Fibroblast of lung (primary cell): ENCODE results near the gene RCL1.

Experiments used
- CTCF ChIP-seq, 2 donors: IDR thresholded peaks in 1 of 2; conservative IDR thresholded peaks in 1 of 2; 1 replicate in 1 of 2; 2 replicates in 1 of 2; pipeline ENCODE4 v1.5.1; 2011 to 2012; ENCODE audit warnings: low read length in 2 of 2, control low read depth in 1 of 2, inconsistent platforms in 1 of 2, low read depth in 1 of 2, mild to moderate bottlenecking in 1 of 2
- EZH2 ChIP-seq: IDR thresholded peaks from 2 replicates; pipeline ENCODE4 v1.5.1; 2012; ENCODE audit warnings: low read length, control low read depth, mild to moderate bottlenecking; ENCODE audit errors: missing control alignments

GRCh38 chr9:4797854-4798150 lies 5.1 kb downstream of the RCL1 start:
- TF ChIP-seq CTCF (conservative IDR thresholded peaks at IDR 0.05 in 1 of 2, IDR thresholded peaks at IDR 0.05 in 1 of 2; ENCODE audit: low read depth in 1 of 2, low read length in 2 of 2) (no peak), EZH2 (no peak)
